HAP-1 (cell line): ENCODE measurements around the gene SEC14L6.
"Not testable (repeated sequence)": the region's sequence is repeated elsewhere in the genome, so short reads cannot be mapped to it uniquely, and the experiment has no call there.

Experiments used
- DNase-seq, 2 experiments: peaks; one replicate each; pipeline ENCODE4 v3.0.0-alpha.2; 2016 to 2020; ENCODE audit warnings: low spot score in 2 of 2
- H3K27me3 ChIP-seq: fragments of 250-450 bp; sonication (Bioruptor Pico); 2 replicates; pipeline ENCODE4 v1.5.1; 2020; ENCODE audit warnings: low read depth, mild to moderate bottlenecking, moderate library complexity
- H3K36me3 ChIP-seq: fragments of 250-450 bp; sonication (Bioruptor Pico); replicated peaks from 2 replicates; pipeline ENCODE4 v1.5.1; 2020; ENCODE audit warnings: mild to moderate bottlenecking
- H3K4me1 ChIP-seq: fragments of 250-450 bp; sonication (Bioruptor Pico); 2 replicates; pipeline ENCODE4 v1.5.1; 2020; ENCODE audit warnings: mild to moderate bottlenecking
- H3K4me3 ChIP-seq: fragments of 250-450 bp; sonication (Bioruptor Pico); 2 replicates; pipeline ENCODE4 v1.5.1; 2020; ENCODE audit warnings: mild to moderate bottlenecking, moderate library complexity
- H3K9me3 ChIP-seq: fragments of 250-450 bp; sonication (Bioruptor Pico); 2 replicates; pipeline ENCODE4 v1.5.1; 2020; ENCODE audit warnings: mild to moderate bottlenecking, moderate library complexity
- in situ Hi-C: fragments of 300-500 bp; cut with MboI; formaldehyde crosslinking; loops from 3 replicates; pipeline ENCODE4 v1.14.3; 2020; ENCODE audit warnings: low sequenced_read_pairs, inconsistent platforms, mixed read lengths

The SEC14L6 gene

DNA sequence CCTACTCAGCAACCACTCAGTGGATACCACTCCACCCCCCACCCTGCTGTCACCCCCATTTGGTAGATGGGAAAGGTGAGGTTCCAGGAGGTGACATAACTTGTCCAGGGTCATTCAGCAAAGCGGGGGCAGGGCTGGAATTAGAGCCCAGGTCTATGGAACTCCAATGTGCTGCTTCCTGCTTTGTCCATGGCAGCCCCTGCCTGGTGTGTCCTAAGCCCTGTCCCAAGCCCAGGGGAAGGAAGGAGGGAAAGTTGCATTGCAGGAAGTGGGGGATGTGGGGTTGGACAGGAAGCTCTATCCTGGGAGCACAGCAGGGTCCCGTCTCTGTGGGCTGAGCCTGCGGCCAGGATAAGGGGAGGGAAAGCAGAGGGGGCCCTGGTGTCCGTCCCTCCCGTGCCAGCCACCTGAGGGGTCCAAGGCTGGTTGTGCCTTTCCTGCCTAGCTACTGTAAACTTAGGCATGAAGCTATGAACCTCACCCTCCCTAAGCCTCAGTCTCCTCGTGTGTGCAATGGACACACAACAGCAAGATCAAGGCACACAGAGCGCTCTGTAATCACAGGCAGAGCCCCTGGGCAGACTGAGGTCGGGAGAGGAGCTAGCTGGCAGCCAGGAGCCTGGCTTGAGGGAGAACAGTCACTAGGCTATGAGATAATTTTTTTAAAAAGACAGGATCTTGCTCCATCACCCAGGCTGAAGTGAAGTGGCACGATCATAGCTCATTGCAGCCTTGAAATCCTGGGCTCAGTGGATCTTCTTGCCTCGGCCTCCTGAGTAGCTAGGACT, 15.1 kb upstream of the SEC14L6 start:
- Histone ChIP-seq H3K27me3 (no peaks in the 10 kb centered on the region), H3K9me3 (no peaks in the 10 kb centered on the region), H3K4me1 (no peaks in the 10 kb centered on the region), H3K36me3 (no peaks in the 10 kb centered on the region), H3K4me3 (no peak overlapping the region)
- in situ Hi-C loops: no loop called here
- DNase-seq: no peak

DNA sequence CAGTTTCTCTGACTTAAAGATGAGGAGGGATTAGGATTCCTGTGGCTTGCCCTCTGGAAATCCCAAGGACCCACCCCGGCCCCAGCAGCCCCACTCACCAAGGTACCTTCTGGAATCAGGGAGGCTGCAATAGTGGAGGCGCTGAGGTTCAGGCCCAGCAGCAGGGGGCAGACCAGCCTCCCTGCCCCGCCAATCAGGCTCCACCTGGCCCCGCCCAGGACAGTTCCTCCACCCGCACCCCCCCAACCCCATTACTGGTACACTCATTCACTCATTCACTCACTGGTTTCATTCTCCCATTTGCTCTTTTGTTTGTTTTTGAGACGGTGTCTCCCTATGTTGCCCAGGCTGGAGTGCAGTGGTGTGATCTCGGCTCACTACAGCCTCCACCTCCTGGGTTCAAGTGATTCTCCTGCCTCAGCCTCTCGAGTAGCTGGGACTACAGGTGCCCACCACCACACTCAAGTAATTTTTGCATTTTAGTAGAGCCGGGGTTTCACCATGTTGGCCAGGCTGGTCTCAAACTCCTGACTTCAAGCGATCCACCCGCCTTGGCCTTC, 14.2 kb upstream of the SEC14L6 start:
- in situ Hi-C loops, H3K4me1 ChIP-seq, H3K9me3 ChIP-seq, H3K36me3 ChIP-seq, H3K27me3 ChIP-seq, H3K4me3 ChIP-seq: not testable (repeated sequence)
- DNase-seq: peak in 1 of 2 experiments; percentile 50

DNA sequence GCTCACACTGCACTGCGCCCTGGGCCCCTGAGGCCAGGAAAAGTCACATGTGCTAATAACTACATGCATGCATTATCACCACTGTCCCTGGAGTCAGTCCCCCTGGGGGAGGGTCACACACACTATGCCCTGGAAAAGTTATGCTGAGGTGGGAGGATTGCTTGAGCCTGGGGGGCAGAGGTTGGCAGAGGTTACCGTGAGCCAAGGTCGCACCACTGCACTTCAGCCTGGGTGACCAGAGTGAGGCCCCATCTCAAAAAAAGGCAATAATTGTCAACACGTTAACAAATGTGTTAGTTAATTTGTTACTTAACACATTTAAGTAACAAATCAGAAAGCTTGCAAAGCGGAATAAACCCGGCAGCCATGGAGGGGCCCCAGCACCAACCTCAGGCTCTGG, 13.3 kb upstream of the SEC14L6 start:
- Histone ChIP-seq H3K36me3 (no peaks in the 10 kb centered on the region), H3K9me3 (no peaks in the 10 kb centered on the region), H3K27me3 (no peaks in the 10 kb centered on the region), H3K4me3 (no peak overlapping the region), H3K4me1 (no peaks in the 10 kb centered on the region)
- in situ Hi-C loops: no loop called here
- no peak for DNase-seq

DNA sequence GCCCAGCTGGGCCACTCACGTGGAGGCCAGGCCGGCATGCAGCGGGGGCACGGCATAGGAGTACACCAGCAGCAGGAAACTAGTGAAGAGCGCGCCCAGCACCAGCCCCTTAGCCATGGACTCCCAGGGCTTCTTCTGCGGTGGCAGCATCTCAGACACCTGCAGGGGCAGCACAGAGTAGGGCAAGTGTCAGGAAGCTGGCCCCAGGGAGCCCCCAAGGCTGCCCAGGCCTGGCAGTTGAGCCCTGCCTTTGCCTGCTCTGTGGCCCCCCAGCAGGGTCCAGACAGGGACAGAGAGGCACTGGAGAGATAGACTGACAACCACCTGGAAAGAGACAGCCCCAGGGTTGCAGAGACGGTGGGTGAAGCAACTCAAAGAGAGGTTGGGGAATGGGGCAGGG, 10.7 kb upstream of the SEC14L6 start:
- no peak overlapping the region for H3K4me3 ChIP-seq
- no peaks in the 10 kb centered on the region for H3K4me1 ChIP-seq
- no peaks in the 10 kb centered on the region for H3K36me3 ChIP-seq
- in situ Hi-C loops: no loop called here
- no peaks in the 10 kb centered on the region for H3K9me3 ChIP-seq
- no peak for DNase-seq
- no peaks in the 10 kb centered on the region for H3K27me3 ChIP-seq

DNA sequence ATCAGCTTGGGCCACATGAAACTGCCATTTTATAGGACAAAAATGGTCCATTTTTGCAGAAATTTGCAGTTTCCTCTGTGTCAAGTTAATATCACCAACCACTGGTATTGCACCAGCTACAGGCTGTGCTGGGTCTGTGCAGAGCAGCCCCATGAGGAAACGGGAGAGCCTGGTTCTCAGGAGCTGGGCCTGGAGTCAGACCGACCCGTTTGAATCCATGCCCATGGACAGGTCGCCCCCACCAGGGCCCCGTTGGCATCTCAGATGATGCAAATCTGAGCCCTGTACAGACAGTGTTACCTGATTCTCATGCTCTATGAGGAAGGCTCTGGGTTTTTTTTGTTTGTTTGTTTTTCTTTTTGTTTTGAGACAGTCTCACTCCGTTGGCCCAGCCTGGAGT, 9.8 kb upstream of the SEC14L6 start:
- in situ Hi-C loops: no loop called here
- Histone ChIP-seq H3K9me3 (no peaks in the 10 kb centered on the region), H3K4me3 (no peak overlapping the region), H3K27me3 (no peaks in the 10 kb centered on the region), H3K4me1 (no peaks in the 10 kb centered on the region), H3K36me3 (no peaks in the 10 kb centered on the region)
- DNase-seq: no peak

DNA sequence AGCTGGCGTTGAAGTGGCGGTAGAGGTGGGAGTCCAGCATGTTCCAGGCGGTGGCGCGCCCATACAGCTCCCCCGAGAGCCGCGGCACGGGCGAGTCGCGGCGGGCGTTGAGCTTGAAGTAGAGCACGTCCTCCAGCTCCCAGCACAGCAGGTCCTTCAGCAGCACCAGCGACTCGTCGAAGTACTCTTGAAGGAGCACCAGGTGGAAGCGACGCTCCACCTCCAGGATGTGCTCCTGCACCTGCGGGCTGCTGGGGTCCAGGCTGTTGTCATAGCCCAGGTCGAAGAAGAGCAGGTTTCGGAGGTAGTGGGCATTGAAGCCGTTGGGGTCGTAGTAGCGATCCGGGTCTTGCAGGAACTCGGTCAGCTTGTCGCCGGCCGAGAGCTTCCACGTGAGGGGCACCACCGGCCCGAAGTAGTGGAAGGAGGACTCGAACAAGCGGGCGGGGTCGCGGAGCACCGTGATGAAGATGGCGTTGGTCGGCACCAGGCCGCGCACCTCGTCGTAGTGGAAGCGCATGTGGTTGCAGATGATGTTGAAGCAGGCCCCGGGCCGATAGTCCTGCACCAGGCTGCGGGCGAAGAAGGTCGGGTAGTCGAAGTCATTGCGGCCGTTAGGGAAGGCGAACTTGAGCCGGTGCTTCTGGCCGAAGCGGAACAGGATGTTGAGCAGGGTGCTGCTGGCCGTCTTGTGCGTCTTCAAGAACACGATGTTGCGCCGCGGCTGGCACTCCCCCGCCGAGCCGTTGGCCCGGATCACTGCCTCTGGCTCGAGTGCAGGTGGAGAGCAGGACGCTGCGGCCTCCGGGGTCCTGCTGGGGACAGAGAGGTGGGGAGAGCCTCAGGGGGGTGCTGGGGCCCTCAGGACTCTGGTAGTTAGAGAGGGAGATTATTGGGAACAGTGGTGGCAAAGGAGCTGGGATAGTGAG, 9.0 kb upstream of the SEC14L6 start:
- Histone ChIP-seq H3K27me3 (no peaks in the 10 kb centered on the region), H3K36me3 (no peaks in the 10 kb centered on the region), H3K4me3 (no peak overlapping the region), H3K9me3 (no peaks in the 10 kb centered on the region), H3K4me1 (no peaks in the 10 kb centered on the region)
- in situ Hi-C loops: no loop called here
- DNase-seq: no peak

DNA sequence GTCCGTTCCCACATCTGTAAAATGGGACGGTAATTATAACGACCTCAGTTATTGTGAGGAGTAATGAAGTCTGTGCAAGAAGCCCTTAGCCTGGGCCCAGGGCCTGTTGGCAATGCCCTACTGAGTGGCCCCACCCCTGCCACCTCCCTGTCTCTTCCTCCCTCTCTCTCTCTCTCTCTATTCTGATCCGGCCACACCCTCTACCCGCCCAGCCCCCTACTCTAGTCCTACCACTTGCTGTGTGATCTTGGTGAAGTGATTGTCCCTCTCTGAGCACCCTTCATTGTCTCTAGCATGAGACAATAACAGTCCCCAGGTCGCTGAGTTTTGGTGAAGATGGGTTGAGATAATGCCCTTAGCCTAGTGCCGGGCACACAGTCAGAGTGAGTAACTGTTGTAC, 7.4 kb upstream of the SEC14L6 start:
- in situ Hi-C loops: no loop called here
- Histone ChIP-seq H3K4me3 (no peak overlapping the region), H3K4me1 (no peaks in the 10 kb centered on the region), H3K27me3 (no peaks in the 10 kb centered on the region), H3K36me3 (no peaks in the 10 kb centered on the region), H3K9me3 (no peaks in the 10 kb centered on the region)
- DNase-seq: no peak

DNA sequence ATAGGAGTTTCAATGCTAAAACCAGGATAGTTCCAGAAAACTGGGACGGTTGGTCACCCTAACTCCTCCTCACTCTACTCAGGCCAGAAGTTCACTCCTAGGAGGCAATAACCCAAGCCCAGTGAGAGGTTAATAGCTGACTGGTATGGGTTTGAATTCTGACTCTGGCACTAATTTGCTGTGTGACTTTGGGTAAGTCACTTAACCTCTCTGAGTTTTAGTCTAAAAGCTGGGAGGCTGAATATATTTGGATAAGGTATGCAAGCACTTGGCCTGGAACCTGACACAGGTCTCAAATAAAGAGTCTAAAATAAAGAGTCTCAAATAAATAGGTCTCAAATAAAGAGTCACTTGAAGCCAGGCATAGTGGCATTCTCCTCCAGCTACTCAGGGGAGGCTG, 6.2 kb upstream of the SEC14L6 start:
- Histone ChIP-seq H3K9me3 (no peaks in the 10 kb centered on the region), H3K27me3 (no peaks in the 10 kb centered on the region), H3K36me3 (no peaks in the 10 kb centered on the region), H3K4me3 (no peak overlapping the region), H3K4me1 (no peaks in the 10 kb centered on the region)
- no peak for DNase-seq
- in situ Hi-C loops: no loop called here

DNA sequence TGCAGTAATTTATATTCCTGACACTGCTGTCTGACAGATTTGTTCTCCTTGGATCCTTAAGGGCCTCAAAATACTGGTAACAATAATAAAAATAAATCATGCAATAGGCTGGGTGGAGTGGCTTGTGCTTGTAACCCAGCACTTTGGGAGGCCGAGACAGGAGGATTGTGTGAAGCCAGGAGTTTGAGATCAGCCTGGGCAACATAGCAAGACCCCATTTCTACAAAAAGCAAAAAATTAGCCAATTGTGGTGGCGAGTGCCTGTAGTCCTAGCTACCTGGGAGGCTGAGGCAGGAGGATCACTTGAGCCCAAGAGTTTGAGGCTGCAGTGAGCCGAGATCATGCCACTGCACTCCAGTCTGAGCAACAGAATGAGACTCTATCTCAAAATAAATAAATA, 5.3 kb upstream of the SEC14L6 start:
- H3K36me3 ChIP-seq, H3K9me3 ChIP-seq, H3K4me1 ChIP-seq, in situ Hi-C loops, H3K27me3 ChIP-seq, H3K4me3 ChIP-seq, DNase-seq: not testable (repeated sequence)

DNA sequence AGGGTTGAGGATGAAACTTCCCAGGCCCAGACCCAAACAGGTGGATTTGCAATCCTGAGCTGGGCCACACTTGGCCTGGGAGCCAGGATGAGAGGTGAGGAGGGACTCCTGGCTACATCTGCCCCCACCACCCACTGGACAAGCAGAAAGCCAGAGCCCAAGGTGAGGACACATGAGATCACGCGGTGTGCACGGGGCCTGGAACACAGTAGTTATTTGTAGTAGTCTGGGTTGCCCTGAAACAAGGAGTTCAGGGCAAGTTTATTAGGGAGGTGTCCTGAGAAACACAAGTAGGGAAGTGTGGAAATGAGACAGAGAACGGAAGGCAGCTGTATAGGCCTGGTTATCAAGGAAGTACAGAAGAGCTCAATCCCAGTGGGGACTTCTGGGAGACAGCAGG, 647 bp upstream of the SEC14L6 start:
- Histone ChIP-seq H3K36me3 (no peaks in the 10 kb centered on the region), H3K9me3 (no peaks in the 10 kb centered on the region), H3K27me3 (peaks cover 4% of the 10 kb centered on the region; the same call in 1 of the 2 replicates), H3K4me3 (no peak overlapping the region), H3K4me1 (no peaks in the 10 kb centered on the region)
- in situ Hi-C loops: no loop called here
- DNase-seq: no peak

DNA sequence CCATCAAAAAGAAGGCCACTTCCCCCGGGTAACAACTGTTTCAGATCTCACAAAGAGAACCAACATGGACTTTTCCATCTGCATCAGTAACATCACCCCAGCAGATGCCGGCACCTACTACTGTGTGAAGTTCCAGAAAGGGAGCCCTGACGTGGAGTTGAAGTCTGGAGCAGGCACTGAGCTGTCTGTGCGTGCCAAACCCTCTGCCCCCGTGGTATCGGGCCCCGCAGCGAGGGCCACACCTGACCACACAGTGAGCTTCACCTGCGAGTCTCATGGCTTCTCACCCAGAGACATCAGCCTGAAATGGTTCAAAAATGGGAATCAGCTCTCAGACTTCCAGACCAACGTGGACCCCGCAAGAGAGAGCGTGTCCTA, 3.7 kb downstream of the SEC14L6 start:
- no peaks in the 10 kb centered on the region for H3K36me3 ChIP-seq
- H3K4me3 ChIP-seq: no peak overlapping the region
- no peaks in the 10 kb centered on the region for H3K9me3 ChIP-seq
- no peaks in the 10 kb centered on the region for H3K4me1 ChIP-seq
- H3K27me3 ChIP-seq: peaks cover 4% of the 10 kb centered on the region; the same call in 1 of the 2 replicates
- in situ Hi-C loops: no loop called here
- no peak for DNase-seq

DNA sequence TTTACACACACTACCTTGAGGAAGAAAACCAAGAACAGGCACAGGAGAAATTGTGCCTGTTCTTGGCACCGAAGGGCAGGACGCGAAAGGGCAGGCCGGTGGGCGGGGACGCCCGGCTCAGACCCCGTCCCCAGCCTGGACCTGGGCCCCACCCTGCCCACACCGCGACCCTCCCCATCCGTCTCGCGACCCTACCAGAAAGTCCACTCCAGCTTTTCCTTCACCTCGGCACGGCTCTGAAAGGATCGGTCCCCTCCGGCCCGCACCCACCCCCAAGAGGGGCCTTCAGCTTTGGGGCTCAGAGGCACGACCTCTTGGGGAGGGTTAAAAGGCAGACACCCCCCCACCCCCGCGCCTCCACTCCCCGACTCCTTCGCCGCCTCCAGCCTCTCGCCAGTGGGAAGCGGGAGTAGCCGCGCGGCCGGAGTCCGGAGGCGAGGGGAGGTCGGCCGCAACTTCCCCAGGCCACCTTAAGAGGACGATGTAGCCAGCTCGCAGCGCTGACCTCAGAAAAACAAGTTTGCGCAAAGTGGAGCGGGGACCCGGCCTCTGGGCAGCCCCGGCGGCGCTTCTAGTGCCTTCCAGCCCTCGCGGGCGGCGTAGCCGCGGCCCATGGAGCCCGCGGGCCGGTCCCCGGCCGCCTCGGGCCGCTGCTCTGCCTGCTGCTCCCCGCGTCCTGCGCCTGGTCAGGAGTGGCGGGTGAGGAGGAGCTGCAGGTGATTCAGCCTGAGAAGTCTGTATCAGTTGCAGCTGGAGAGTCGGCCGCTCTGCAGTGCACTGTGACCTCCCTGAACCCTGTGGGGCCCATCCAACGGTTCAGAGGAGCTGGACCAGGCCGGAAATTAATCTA, 4.4 kb downstream of the SEC14L6 start:
- Histone ChIP-seq H3K36me3 (no peaks in the 10 kb centered on the region), H3K9me3 (no peaks in the 10 kb centered on the region), H3K4me3 (no peak overlapping the region), H3K27me3 (peaks cover 4% of the 10 kb centered on the region; the same call in 1 of the 2 replicates), H3K4me1 (no peaks in the 10 kb centered on the region)
- in situ Hi-C loops: no loop called here
- no peak for DNase-seq

DNA sequence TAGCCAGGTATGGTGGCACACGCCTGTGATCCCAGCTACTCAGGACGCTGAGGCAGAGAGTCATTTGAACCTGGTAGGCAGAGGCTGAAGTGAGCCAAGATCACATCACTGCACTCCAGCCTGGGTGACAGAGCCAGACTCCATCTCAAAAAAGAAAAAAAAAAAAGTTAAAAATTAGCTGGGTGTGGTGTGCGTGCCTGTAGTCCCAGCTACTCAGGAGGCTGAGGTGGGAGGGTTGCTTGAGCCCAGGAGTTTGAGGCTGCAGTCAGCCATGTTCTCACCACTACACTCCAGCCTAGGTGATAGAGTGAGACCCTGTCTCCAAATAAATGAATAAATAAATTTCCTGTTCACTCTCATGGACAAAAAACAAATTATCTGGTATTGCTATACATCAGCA, 5.0 kb downstream of the SEC14L6 start:
- H3K27me3 ChIP-seq, H3K9me3 ChIP-seq, in situ Hi-C loops, H3K36me3 ChIP-seq, H3K4me1 ChIP-seq, H3K4me3 ChIP-seq, DNase-seq: not testable (repeated sequence)
